ENCODE measurements around the gene GRIN2D.
"Not testable (repeated sequence)": the region's sequence is repeated elsewhere in the genome, so short reads cannot be mapped to it uniquely, and the experiment has no call there.

GRIN2D gene

DNA sequence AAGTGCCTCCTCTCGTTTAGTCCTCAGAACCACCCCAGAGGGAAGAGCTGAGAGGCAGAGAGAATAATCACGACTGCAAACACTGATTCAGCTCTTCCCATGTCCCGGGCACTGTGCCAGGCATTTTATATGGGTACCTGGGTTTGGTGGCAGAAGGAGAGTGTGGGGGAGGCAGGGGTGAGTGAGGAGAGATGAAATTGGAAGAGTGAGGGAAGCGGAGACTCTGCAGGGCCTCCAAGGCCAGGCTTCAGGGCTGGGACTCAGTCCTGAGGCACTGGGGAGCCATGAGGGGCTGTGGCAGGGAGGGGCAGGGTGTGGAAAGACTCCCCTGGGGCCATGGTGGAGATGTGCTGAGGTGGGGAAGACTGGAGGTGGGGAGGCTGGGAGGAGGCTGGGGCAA is 20.6 kb upstream of the GRIN2D start:
- no peak for DNase-seq

DNA sequence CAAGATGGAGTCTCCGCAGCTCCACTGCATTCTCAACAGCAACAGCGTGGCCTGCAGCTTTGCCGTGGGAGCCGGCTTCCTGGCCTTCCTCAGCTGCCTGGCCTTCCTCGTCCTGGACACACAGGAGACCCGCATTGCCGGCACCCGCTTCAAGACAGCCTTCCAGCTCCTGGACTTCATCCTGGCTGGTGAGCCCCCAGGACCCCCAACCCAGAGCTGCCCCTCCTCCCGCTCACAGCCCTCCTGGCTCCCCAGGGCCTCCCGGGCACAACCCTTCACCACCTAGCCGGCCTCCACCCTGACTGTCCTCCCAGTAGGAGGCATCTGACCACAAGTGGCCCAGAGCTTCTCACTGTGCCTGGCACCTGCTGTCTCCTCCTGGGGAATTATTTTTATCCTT is 19.9 kb upstream of the GRIN2D start:
- no peak for DNase-seq

DNA sequence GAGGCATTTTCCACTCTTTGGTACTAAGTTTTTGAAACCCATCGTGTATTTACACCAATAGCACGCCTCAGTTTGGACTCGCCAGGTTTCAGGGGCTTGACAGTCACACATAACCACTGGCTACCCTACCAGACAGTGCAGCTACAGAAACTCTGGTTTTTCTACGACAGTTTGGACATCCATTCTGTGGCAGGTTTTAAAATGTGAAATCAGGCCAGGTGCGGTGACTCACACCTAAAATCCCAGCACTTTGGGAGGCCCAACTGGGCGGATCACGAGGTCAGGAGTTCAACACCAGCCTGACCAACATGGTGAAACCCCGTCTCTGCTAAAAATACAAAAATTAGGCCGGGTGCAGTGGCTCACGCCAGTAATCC is 15.3 kb upstream of the GRIN2D start:
- no peak for DNase-seq

DNA sequence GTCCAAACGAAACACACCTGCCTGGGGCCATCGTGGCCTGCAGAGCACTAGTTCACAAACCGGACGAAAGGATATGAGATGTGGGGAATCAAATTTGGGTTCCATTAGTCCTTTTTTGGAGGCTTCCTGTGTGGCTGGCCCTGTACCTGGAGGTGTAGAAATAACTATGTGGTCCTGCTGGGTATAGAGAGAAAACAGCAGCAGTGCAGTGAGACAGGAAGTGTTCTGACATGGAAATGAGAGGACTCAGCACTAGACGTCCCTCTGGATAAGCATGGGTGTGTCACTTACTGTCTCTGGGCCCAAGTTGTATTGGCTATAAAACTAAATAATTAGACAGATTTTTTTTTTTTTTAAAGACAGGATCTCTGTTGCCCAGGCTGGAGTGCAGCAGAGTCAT is 14.4 kb upstream of the GRIN2D start:
- no peak for DNase-seq

DNA sequence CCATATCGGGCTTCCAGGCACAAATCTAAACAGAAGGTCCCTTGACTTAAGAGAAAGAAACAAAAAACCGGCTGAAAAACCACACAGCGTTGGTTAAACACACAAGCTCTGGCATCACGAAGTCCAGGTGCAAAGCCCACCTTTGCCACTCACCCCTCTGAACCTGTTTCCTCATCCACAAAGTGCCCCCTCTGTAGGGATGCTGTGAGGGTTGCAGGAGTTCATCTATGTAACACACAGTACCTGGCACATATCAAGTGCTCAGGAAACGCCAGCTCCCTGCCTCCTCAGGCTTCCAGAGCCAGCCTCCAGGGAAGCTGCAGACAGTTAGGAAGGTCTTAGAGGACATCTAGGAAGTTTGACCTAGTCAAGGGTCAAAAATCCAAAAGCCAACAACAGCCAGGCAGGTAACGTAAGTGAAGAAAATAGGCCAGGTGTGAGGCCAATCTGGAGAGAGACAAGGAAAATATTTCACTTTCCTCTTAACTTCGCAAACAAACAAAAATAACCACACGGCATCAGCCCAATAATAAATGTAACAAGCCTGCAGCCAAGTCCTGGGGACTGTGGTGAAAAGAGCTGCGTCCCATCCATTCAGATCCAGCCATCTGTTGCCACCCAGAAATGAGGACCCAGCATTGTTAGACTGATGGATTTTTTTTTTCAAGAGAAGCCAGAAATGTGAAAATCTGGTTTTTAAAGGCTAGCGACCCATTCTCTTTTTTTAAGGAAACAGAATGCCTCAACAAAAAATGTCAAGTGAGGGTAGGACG is 12.1 kb upstream of the GRIN2D start:
- DNase-seq = no peak

DNA sequence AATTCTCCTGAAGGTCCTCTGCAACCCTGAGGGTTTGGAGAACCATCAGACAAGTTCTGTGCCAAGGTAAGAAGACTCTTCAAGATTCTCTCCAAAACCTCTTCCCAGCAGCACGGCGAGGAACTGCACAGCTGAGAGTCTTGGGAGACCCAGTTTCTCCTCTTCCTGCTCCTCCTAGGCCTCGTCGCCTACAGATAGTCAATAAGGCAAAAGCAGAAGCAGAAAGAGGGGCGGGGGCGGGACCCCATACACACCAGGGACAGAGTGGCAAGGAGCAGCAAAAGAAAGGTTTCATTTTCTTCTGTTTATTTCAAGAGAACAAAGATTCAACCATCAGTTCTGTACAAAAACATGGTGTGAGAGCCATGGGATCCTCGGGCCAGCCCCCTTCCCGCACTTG is 11.2 kb upstream of the GRIN2D start:
- DNase-seq = no peak

DNA sequence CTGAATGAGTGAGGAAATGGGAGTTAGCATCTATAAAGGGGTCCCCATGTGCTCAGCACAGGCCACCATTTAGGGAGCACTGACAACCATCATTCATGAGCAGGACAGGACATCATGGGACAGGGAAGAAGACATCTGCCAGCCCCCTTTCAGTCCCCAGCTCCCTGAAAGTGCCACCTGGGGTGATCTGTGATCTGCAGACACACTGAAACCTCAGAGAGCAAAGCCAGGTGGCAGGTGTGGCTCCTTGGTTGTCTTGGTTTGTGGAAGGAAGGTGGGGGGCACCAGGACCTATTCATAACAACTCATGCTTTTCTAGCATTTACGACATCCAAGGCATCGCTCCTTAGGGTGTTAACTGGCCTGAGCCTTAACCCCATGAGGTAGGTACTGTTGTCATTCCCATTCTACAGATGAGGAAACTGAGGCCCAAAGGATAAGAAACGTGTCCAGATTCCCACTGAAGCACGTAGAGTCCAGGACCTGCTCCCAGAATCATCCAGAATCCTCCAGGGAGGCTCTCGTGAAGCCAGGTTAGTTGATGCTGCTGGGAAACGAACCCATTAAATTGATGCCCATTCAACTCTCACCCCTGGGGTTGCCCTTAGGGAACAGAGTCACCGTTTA is 7.9 kb upstream of the GRIN2D start:
- no peak for DNase-seq

DNA sequence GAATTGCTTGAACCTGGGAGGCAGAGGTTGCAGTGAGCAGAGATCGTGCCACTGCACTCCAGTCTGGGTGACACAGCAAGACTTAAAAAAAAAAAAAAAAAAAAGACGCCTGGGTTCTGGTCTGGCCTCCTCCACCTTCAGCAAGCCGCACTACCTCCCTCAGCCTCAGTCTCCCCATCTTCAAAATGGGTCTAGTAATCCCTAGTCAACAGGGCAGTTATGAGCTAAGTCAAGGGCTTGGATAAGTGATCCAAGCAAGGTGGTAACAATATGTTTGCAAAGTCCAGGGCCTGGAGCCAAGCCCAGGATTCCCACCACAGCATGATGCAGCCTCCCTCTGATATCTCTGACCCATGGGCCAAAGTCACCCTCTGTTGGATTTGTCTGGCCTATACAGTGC is 6.5 kb upstream of the GRIN2D start:
- no peak for DNase-seq

DNA sequence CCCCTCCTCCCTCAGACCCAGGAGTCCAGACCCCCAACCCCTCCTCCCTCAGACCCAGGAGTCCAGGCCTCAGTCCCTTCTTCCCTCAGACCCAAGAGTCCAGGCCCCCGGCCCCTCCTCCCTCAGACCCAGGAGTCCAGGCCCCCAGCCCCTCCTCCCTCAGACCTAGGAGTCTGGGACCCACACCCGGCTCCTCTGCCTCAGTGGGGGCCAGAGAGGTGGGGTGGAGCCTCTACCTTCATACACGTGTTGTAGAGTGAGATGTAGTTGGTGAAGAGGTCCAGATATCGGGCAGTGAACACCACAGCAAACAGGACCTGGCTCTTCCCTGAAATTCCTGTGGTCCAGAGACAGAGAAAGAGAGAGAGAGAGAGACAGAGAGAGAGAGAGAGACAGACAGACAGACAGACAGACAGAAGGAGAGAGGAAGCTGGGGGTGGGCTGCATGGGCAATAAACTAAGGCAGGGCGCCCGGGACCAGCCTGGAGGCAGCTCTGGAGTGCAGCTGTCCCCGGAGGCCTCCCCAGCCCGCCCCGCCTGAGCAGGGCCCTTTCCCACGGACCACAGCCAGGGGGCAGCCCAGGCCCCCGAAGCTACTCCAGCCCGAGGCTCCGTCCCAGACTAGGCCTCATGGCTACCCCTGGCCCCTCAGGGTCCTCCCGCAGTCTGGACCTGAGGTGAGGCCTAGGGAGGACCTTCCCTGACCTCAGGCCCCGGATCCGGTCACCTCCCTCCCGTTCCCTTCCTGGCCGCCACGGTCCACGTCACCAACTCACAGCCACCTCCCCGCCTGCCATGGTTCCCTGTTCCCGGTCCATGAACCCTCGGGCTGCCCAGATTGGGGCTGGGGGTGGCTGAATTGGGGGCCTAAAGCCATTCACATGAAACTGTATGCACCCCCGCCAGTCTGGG is 3.0 kb upstream of the GRIN2D start:
- peak; percentile 81 for DNase-seq

DNA sequence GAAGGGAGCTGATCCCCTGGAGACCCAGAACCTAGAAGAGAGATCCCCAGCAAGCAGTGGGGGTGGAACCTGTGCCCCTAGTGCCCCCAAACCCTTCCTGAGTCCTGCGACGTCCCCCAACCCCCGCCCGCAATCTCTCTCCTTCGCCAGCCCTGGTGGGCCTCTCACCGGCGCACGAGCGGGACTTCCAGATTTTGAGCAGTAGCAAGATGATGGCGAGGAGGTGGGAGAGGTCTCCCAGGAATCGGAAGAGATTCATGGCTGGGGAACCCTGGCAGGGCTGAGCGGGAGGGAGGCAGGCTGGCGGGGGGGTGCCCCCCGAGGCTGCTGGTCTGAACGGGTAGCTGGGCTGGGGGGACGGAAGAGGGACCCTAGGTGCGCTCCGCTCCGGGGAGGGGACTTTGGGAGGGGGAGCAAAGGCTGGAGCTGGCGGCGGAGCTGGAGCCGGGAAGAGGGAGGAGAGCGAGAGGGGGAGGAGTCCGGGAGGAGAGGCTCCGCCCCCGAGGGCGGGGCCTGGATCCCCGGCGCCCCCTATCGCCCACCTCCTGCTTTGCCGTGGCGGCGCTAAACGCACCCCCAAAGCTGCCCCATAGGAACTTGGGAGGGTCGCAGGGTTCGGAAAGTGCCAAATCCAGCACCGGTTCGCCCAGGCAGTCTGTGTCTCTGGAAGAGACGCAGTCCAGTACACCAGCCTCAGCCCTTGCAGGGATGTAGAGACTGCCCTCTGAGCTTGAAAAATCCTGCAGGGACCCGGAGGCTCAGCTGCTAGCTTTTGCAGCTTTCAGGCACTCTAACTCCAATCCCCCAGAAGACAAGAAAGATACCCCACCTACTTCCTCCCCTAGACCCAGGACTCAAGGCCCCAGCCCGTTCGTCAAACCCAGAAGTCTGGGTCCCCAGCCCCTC is 2.1 kb upstream of the GRIN2D start, which contains the start of gene KDELR1:
Gene KDELR1, minus strand, starts transcription at position 452 of the 906 bp plus-strand sequence. Its CDS starts 193 bp downstream, at position 259.
- peak; percentile 92 for DNase-seq

DNA sequence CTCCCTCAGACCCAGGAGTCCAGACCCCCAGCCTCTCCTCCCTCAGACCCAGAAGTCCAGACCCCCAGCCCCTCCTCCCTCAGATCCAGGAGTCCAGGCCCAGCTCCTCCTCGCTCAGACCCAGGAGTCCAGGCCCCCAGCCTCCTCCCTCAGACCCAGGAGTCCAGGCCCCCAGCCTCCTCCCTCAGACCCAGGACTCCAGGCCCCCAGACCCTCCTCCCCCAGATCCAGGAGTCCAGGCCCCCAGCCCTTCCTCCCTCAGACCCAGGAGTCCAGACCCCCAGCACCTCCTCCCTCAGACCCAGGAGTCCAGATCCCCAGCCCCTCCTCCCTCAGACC is 1.5 kb upstream of the GRIN2D start:
- not testable (repeated sequence) for DNase-seq

DNA sequence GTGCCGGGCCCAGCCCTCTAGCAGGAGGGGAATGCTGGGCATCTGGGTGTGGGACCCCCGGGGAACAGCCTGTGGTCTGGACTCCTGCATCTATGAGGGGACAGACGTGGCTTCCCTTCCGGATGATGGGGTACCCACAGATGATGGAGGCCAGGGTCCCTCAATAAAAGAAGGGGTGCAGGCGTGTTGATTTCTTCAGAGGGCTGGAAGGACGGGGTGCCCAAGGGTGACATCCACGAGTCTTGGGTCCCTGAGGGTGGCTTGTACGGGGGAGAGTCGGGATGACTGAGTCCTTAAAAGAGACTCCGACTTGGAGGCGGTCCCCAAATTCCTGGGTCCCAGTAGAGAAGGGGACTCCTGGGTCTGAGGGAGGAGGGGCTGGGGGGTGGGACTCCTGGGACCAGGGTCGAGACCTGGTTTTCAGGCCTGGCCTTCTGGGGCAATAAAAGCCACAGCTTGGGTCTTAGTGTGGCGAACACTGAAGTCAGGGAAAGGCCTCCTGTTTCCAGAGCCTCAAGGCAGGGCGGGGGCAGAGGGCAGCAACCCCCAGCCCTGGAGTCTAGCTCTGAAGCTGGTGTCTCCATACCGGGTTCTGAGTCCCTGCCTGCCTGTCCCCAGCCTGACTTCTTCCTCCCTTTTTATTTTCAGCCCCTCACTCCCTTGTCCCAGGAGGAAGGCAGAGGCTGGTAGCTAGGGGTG is 459 bp upstream of the GRIN2D start:
- no peak for DNase-seq

DNA sequence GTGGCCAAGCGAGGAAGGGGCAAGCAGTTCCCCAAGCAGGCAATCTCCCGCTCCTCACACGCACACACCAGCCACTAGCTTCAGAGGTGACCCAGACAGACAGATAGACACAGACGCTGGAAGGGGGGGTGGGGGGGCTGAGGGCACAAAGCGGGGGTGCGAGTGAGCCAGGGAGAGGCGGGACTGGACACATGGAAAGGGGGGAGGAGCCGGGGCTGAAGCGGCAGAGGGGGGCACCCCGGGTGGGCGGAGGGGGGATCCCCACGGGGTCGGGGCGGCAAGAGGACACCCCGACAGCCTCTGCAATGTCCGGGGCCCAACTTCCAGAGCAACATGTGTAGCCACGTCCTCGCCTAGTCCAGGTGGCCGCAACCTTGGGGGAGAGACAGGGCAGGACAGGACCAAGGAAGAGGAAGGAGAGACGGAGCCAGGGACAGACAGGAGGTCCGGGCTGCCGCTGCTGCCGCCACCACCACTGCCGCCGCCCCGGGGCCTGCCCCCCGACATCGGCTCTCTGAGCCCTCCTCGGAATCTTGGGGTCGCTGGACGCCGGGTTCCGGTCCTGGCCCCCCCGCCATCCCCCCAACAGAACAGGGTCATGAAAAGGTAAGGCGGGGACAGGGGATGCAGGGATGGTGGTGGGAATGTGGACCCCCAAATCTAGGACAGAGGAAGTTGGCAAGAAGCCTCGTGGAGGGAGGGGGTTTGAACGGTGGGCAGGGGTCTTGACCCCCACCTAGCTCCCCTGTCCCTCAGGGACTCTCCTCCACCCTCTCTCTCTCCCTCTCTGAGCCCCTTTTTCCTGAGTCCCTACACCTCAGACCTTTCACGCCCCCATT is 1.1 kb downstream of the GRIN2D start:
- DNase-seq = peak; percentile 62

DNA sequence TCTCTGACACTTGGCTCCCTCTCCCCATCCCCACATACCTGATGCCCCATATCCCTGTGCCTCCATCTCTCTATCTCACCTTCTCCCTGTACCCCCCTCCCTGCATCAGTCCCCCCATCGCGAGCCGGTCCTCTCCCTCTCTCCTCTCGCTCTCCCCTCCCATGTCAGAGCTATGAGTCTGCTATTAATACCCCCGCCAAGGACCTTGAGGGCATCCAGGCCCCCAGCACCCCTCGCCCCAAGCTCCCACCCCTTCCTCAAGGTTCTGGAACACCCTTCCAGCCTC is 1.6 kb downstream of the GRIN2D start:
- no peak for DNase-seq

DNA sequence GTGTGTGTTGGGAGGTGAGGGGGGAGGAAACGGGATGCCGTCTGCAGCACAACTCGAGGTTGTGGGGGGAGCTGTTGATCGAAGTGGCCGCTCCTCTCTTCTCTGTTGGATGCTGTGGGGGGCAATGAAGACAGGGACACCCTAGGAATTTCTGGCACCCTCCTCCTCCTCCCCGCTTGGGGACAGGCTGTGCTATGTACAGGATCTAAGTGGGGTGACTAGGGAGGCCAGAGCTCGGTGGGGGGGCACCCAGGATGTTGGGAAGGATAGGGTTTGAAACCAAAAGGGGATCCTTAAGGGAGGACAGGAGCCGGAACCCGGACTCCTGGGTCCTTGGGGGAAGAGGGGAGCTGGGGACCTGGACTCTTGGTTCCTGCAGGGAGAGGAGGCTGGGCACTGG is 2.0 kb downstream of the GRIN2D start:
- DNase-seq = no peak

DNA sequence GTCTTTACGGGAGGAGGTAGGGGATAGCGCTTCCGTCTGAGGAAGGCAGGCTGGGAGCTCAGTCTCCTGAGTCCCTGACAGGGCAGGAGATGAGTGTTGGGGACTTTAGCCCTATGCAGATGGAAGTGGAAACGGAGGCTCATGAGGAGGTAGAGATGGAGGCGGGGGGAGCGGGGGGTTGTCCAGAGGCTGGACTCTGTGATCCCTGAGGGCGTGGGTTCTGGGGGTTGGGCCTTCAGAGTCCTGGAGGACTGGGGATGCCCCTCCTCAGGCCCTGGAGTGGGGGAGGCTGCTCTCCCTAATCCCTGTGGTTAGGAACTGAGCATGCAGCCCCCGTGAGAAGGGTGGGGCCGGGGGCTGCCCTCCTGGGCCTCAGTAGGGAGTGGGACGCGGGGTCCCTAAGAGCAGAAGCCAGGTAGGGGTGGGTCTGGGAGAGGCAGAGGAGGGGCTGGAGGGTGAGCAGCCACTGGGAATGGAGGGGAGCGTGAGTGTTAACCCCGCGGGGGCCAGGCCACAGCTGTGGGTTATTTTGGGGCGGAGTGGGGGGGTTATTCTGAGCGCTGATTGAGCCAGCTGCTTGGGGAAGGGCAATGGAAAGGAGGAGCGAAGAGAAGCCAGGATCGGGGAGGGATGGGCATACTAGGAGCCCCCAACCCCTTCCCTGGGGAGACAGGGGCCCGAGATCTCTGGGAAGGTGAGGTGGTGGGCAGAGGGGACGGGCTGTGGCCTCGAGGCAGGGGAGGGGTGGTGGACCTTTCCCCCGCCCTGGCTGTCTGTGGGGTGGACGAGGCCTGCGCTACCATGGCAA is 2.8 kb downstream of the GRIN2D start:
- no peak for DNase-seq

DNA sequence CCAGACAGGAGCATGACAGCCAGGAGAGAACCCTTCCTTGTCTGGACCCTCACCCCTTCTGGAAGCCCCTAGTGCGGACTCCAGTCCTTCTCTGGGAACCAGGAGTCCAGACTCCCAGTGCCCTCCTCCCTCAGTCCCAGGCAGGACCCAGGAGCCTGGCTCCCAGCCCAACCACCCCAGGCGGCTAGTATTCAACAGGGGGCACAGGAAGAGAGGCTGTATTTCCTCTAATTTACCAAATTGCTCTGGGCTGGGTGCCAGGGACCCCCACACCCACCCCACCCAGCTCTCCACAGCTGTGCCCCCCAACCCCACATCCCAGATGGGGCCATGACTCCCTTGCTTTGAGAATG is 3.3 kb downstream of the GRIN2D start:
- DNase-seq = no peak

DNA sequence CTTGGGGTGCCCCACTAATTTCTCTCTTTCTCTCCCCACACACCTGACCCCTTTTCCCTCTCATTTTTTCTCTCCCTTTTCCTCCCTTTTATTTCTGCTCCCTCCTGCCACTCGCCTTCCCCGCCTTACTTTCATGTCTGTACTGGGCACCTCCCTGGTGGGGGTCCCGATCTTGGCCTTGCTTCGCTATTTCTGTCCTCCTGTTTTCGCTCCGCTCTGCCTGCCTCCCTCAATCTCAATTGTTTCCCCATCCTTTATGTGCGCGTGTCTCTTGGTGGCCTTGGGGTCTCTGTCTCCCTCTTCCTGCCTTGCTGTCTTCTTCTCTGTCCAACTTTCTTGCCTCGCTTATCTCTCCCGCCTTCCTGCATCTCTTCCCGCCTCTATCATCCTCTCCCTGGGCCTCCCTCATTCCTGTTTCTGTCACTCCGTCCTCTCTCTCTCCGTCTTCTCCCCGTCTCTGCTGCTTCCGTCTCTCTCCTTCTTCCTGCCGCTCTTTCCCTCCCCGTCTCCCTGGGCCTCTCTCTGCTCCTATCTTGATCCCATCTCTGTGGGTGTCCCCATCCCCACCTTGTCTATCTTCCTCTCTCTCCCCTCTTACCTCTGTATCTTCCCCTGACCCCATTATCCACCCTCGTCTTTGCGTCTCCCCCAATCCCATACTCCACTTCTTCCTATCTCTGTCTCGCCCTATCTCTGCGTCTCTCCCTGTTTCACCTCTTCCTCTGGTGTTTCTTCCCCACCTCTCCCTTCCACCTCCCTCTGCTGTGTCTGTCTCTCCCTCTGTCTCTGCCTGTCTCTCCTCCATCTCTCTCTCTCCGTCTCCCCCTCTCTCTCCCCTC is 4.0 kb downstream of the GRIN2D start:
- DNase-seq = no peak

DNA sequence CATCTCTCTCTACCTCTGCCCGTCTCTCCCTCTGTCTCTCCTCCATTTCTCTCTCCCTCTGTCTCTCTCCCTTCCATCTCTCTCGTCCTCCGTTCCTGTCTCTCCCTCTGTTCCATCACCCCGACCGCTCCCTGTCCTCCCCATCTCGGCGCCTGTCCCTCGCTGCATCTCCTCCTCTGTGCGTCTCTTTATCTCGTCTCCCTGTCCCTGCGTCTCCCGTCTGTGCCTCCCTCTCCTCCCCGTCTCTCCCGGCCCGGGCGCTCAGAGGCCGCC is 4.6 kb downstream of the GRIN2D start:
- no peak for DNase-seq
